ENCODE results near the gene ARHGAP15. TPM values are rescaled to one million over a fixed set of nuclear protein-coding genes. Genes with fewer than 3 reads are reported as not detected.

ARHGAP15 gene
- total RNA-seq, 2 donors from 2014 or later: 0.86 TPM; not detected in 1

DNA sequence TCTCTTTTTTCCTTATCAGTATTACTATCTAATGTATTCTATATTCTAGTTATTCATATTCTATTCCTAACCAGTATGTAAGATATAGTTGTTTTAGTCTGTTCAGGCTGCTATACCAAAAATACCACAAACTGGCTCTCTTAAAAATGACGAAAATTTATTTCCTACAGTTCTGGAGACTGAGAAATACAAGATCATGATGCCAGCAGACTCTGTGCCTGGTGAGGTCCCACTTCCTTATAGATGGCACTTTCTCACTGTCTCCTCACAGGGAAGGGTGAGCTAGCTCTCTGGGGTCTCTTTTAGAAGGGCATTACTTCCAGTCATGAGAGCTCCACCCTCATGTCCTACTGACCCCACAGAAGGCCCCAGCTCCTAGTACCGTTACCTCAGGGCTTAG lies 4.8 kb upstream of the ARHGAP15 start:
- DNase-seq: no peak
- no peaks in the 10 kb centered on the region for H3K27me3 Mint-ChIP-seq (ENCODE audit: insufficient read depth)
- H3K4me3 Mint-ChIP-seq: no peak overlapping the region
- no peaks in the 10 kb centered on the region for H3K9me3 Mint-ChIP-seq
- Histone ChIP-seq H3K27me3 (ENCODE audit: control insufficient read depth, insufficient read depth, low read length, poor library complexity, severe bottlenecking) (no peaks in the 10 kb centered on the region), H3K9me3 (ENCODE audit: control insufficient read depth, low read length) (no peaks in the 10 kb centered on the region), H3K27ac (ENCODE audit: low read depth, low read length) (no peak overlapping the region), H3K4me1 (ENCODE audit: control insufficient read depth, insufficient read depth, low read length) (no peaks in the 10 kb centered on the region), H3K4me3 (ENCODE audit: low read length) (no peak overlapping the region), H3K36me3 (ENCODE audit: control insufficient read depth, insufficient read depth, low read length) (no peaks in the 10 kb centered on the region), H3K9ac (ENCODE audit: extremely low read depth, low read length, poor library complexity, severe bottlenecking) (no peak overlapping the region)
- WGBS, 2 experiments (ENCODE audit: insufficient coverage in 1 of 2, insufficient read length in 1 of 2): 92 to 100% methylated on average over 1 to 2 of the region's 2 CpGs
- TF ChIP-seq, protein P1, sequence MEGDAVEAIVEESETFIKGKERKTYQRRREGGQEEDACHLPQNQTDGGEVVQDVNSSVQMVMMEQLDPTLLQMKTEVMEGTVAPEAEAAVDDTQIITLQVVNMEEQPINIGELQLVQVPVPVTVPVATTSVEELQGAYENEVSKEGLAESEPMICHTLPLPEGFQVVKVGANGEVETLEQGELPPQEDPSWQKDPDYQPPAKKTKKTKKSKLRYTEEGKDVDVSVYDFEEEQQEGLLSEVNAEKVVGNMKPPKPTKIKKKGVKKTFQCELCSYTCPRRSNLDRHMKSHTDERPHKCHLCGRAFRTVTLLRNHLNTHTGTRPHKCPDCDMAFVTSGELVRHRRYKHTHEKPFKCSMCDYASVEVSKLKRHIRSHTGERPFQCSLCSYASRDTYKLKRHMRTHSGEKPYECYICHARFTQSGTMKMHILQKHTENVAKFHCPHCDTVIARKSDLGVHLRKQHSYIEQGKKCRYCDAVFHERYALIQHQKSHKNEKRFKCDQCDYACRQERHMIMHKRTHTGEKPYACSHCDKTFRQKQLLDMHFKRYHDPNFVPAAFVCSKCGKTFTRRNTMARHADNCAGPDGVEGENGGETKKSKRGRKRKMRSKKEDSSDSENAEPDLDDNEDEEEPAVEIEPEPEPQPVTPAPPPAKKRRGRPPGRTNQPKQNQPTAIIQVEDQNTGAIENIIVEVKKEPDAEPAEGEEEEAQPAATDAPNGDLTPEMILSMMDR (conservative IDR thresholded peaks at IDR 0.05): no peak
- H3K4me1 Mint-ChIP-seq: no peaks in the 10 kb centered on the region
- no peaks in the 10 kb centered on the region for H3K36me3 Mint-ChIP-seq (ENCODE audit: low read depth)
- H3K27ac Mint-ChIP-seq: no peak overlapping the region

DNA sequence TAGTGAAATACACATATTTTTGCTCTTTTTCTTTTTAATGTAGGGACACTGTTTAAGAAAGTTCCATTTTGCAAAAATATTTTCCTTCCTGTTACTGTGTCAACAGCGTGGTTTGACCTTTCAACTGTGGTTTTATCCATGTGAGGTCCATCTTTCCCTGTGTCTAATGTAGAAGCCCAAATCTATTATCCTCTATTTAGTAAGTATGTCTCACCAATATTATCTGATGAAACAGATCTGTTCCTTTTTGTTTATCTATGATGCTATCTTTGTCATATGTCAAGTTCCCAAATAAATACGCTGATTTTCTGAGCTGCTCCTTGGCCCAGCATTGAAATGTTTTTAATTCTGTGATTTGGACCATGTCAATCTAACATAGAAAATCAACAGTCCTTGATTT lies 3.5 kb upstream of the ARHGAP15 start:
- Histone ChIP-seq H3K27me3 (ENCODE audit: control insufficient read depth, insufficient read depth, low read length, poor library complexity, severe bottlenecking) (no peaks in the 10 kb centered on the region), H3K9ac (ENCODE audit: extremely low read depth, low read length, poor library complexity, severe bottlenecking) (no peak overlapping the region), H3K4me3 (ENCODE audit: low read length) (no peak overlapping the region), H3K27ac (ENCODE audit: low read depth, low read length) (no peak overlapping the region), H3K4me1 (ENCODE audit: control insufficient read depth, insufficient read depth, low read length) (no peaks in the 10 kb centered on the region), H3K9me3 (ENCODE audit: control insufficient read depth, low read length) (no peaks in the 10 kb centered on the region), H3K36me3 (ENCODE audit: control insufficient read depth, insufficient read depth, low read length) (no peaks in the 10 kb centered on the region)
- no peak overlapping the region for H3K4me3 Mint-ChIP-seq
- no peaks in the 10 kb centered on the region for H3K4me1 Mint-ChIP-seq
- no peaks in the 10 kb centered on the region for H3K36me3 Mint-ChIP-seq (ENCODE audit: low read depth)
- no peak overlapping the region for H3K27ac Mint-ChIP-seq
- DNase-seq: no peak
- H3K9me3 Mint-ChIP-seq: no peaks in the 10 kb centered on the region
- H3K27me3 Mint-ChIP-seq (ENCODE audit: insufficient read depth): no peaks in the 10 kb centered on the region
- whole genome bisulfite sequencing, 2 experiments (ENCODE audit: insufficient coverage in 1 of 2, insufficient read length in 1 of 2): 71 to 93% methylated on average over 1 to 2 of the region's 2 CpGs
- TF ChIP-seq, protein P1 (conservative IDR thresholded peaks at IDR 0.05): no peak

DNA sequence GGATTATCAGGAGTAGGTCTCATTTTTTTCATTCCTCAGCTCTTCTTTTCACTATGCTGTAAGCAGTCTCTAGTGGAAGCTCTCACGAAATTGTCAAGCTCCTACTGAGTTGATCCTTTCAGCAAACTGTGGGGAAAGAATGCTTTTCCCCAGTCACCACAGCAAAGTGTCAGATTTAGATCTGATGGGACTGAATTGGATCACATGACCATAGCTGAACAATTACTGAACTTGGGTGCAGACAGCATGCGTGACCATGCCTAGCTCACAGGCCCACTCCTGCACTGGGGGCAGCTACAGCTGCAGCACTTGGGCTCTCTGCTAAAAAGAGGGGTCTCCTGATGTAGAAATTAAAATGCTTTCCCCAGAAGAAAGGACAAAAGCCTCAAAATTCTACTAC lies 3.1 kb downstream of the ARHGAP15 start:
- Mint-ChIP-seq H3K27me3 (ENCODE audit: insufficient read depth) (no peaks in the 10 kb centered on the region), H3K27ac (no peak overlapping the region), H3K36me3 (ENCODE audit: low read depth) (no peaks in the 10 kb centered on the region), H3K4me3 (no peak overlapping the region), H3K9me3 (no peaks in the 10 kb centered on the region), H3K4me1 (peaks cover 4% of the 10 kb centered on the region)
- no peaks in the 10 kb centered on the region for H3K4me1 ChIP-seq (ENCODE audit: control insufficient read depth, insufficient read depth, low read length)
- 38 to 64% methylated on average over 2 of the region's 2 CpGs for WGBS, 2 experiments (ENCODE audit: insufficient coverage in 1 of 2, insufficient read length in 1 of 2)
- no peak overlapping the region for H3K9ac ChIP-seq (ENCODE audit: extremely low read depth, low read length, poor library complexity, severe bottlenecking)
- no peak overlapping the region for H3K4me3 ChIP-seq (ENCODE audit: low read length)
- H3K36me3 ChIP-seq (ENCODE audit: control insufficient read depth, insufficient read depth, low read length): no peaks in the 10 kb centered on the region
- DNase-seq: no peak
- TF ChIP-seq, protein P1 (conservative IDR thresholded peaks at IDR 0.05): no peak
- no peaks in the 10 kb centered on the region for H3K9me3 ChIP-seq (ENCODE audit: control insufficient read depth, low read length)
- H3K27me3 ChIP-seq (ENCODE audit: control insufficient read depth, insufficient read depth, low read length, poor library complexity, severe bottlenecking): no peaks in the 10 kb centered on the region
- no peak overlapping the region for H3K27ac ChIP-seq (ENCODE audit: low read depth, low read length)
